NOMO-1 (cell line): ENCODE measurements around the gene AIFM1.

Experiments
- DNase-seq, 2 experiments: peaks; one replicate each; lab custom pipeline; 2025; ENCODE audit not compliant: unreplicated experiment in 2 of 2; lab: John Stamatoyannopoulos, UW

The AIFM1 gene

GRCh38 chrX:130165703-130166502 is at the start of gene AIFM1:
Gene AIFM1, minus strand, starts transcription at chrX:130165841. Its CDS starts 185 bp downstream, at chrX:130165656.
- DNase-seq = peak; percentile 80 to 82

- DNase-seq = no peak
Observed at GRCh38 chrX:130213376-130213775, 47.7 kb upstream of the AIFM1 start.

GRCh38 chrX:130212371-130212770 is 46.7 kb upstream of the AIFM1 start:
- no peak for DNase-seq

GRCh38 chrX:130211415-130212186 is 46.0 kb upstream of the AIFM1 start:
- DNase-seq = no peak

- DNase-seq = no peak
Observed at GRCh38 chrX:130204647-130205046, 39.0 kb upstream of the AIFM1 start.

- DNase-seq = no peak
Observed at GRCh38 chrX:130197464-130197863, 31.8 kb upstream of the AIFM1 start.

GRCh38 chrX:130196466-130196865 is 30.8 kb upstream of the AIFM1 start:
- no peak for DNase-seq

GRCh38 chrX:130190801-130191200 is 25.2 kb upstream of the AIFM1 start:
- no peak for DNase-seq

- no peak for DNase-seq
Observed at GRCh38 chrX:130186651-130187050, 21.0 kb upstream of the AIFM1 start.

DNA sequence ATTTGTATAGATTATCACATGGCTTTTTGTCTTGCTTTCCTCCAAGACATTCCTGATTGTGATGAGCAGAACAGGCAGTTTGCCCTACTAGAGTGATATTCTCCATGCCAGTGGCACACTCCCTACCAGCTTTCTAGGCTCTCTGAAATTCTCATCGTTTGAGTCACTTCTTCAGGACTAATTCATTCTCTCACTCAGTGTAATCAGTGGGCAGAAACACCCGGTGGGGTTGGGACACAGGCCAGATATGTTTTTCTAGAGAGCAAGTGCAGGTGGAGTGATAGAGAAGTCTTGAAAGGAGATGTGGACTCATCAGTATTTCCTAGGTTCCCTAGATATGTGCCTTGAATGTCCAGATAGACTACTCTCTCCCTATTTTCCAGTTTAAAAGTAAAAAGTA is 19.2 kb upstream of the AIFM1 start:
- DNase-seq = no peak

GRCh38 chrX:130184168-130184567 is 18.5 kb upstream of the AIFM1 start:
- DNase-seq = no peak

GRCh38 chrX:130179579-130180215 is 14.1 kb upstream of the AIFM1 start:
- DNase-seq = no peak

DNA sequence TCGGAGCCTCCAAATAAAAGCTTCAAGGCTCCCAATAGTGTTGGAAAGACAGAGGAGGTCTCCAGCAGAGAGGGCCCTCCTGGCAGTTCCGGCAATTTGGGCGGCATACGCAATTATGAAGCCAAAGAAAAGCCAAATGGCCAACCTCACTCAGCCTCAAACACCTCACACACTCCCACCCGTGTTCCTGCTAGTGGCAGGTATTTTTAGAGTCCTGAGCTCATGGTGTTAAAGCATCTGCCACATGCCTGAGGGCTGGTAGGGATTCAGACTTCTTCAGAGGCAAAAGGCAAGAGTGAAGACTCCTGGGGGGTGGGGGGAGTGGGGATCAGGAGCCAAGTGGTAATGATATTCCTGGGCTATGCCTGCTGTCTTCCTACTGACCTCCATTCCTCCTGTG is 13.5 kb upstream of the AIFM1 start:
- DNase-seq = no peak

DNA sequence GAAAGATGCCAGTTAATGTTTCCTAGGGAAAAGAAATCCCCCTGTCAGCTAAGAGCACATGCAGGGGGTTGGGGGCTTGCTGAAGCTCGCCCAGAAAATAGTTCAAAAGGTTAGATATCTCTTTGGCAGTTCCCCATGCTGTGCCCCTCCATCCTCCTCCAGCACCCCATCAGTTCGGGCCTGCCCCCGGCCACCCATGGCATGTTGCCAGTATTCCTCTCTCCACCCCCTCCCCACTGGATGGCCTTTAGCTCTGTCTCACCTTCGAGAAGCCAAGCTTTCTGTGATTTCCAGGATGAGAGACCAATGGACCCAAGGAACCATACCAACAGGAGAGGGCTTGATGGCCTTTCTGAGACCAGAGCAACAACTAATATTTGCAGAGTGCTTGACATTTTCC is 11.3 kb upstream of the AIFM1 start:
- DNase-seq = no peak

GRCh38 chrX:130176354-130176776 is 10.7 kb upstream of the AIFM1 start:
- DNase-seq = peak; percentile 28 to 72

- DNase-seq = no peak
Observed at GRCh38 chrX:130174937-130175336, 9.3 kb upstream of the AIFM1 start.

- no peak for DNase-seq
Observed at GRCh38 chrX:130174045-130174704, 8.5 kb upstream of the AIFM1 start.

GRCh38 chrX:130173190-130173895 is 7.7 kb upstream of the AIFM1 start:
- peak; percentile 66 to 87 for DNase-seq

DNA sequence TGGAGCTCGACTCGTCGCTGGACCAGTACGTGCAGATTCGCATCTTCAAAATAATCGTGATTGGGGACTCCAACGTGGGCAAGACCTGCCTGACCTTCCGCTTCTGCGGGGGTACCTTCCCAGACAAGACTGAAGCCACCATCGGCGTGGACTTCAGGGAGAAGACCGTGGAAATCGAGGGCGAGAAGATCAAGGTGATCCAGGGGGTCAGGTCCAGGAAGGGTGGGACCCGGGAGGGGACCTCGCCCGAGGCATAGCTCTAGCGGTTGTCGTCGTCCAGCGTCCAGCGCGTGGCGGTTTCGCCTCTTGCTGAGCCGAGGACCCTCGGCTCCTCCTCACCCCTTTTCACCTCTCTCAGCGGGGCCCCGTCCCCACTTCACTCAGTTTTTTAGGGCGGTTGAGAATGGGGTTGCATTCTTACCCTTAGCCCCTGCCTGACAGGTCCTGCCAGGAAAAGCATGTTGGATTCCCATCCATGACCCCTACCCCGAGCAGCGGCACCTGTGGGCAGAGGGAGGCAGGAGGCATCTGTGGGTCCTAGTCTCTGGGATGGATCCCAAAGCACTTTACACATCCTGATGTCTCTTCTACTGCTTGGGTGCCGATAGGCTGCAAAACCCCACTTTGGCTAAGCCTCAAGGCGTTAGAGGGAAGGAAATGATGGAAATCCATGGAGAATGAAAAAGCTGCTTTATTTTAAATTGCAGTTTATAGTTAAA is 6.6 kb upstream of the AIFM1 start:
- no peak for DNase-seq
